Sigmoid colon (tissue), 4 donors: ENCODE data around the gene BORCS6.
A peak's percentile ranks its signal among the peaks of the same experiment; 100 is the strongest.

ENCODE experiments used
- CTCF ChIP-seq, 4 experiments: fragments of 450-650 bp in 3 of 4; fragments of 200-600 bp in 1 of 4; IDR thresholded peaks; one replicate each; pipeline ENCODE4 v1.5.1; 2016 to 2019; ENCODE audit warnings: antibody characterized with exemption in 4 of 4, mild to moderate bottlenecking in 3 of 4, moderate library complexity in 2 of 4
- EP300 ChIP-seq, 4 donors: sonication (generic); formaldehyde crosslinking; IDR thresholded peaks; one replicate each; pipeline ENCODE4 v1.6.1; 2017; ENCODE audit warnings: antibody characterized with exemption in 4 of 4
- POLR2A ChIP-seq, 2 donors: fragments of 450-650 bp; IDR thresholded peaks; one replicate each; pipeline ENCODE4 v1.6.1; 2016; ENCODE audit warnings: antibody characterized with exemption in 2 of 2, mild to moderate bottlenecking in 2 of 2, moderate library complexity in 2 of 2
- POLR2AphosphoS5 ChIP-seq, 4 donors: sonication (generic); formaldehyde crosslinking; IDR thresholded peaks; one replicate each; pipeline ENCODE4 v1.6.1; 2017; ENCODE audit warnings: antibody characterized with exemption in 4 of 4

GRCh38 chr17:8154608-8155155, 35.3 kb downstream of the BORCS6 start:
- TF ChIP-seq POLR2A (IDR thresholded peaks at IDR 0.05), result peak; percentile 47 to 72
- no peak for TF ChIP-seq CTCF (IDR thresholded peaks at IDR 0.05)
- TF ChIP-seq EP300 (IDR thresholded peaks at IDR 0.05), result no peak
- no peak for TF ChIP-seq POLR2AphosphoS5 (IDR thresholded peaks at IDR 0.05)
